Activated T-helper 1 cell treated with anti-CD3 and anti-CD28 coated beads, Interleukin-12 subunit alpha, Interleukin-12 subunit beta, Interleukin-2, Interleukin-4 antibody, amounts not matched to agents 30 ng/mL and 10 ng/mL and 1 ng/mL, durations not matched to agents 14 hours and 24 hours and 36 hours (primary cell): ENCODE measurements around the gene C1QA. TPM values are rescaled to one million over a fixed set of nuclear protein-coding genes. Genes with fewer than 3 reads are reported as not detected.

Experiments used
- DNase-seq: peaks from one replicate; pipeline ENCODE4 v3.0.0; 2021; ENCODE audit warnings: low spot score
- H3K27ac Mint-ChIP-seq: one replicate; pipeline ENCODE4 v1.8.0; 2021; ENCODE audit warnings: mild to moderate bottlenecking, mixed read lengths
- H3K27me3 Mint-ChIP-seq: one replicate; pipeline ENCODE4 v1.8.0; 2022; ENCODE audit warnings: mild to moderate bottlenecking, moderate library complexity, mixed read lengths; ENCODE audit not compliant: insufficient read depth
- H3K36me3 Mint-ChIP-seq: one replicate; pipeline ENCODE4 v1.8.0; 2021; ENCODE audit warnings: low read depth, mixed read lengths
- H3K4me1 Mint-ChIP-seq: one replicate; pipeline ENCODE4 v1.8.0; 2021; ENCODE audit warnings: low read depth, mixed read lengths
- H3K4me3 Mint-ChIP-seq: one replicate; pipeline ENCODE4 v1.8.0; 2021; ENCODE audit warnings: mild to moderate bottlenecking, moderate library complexity, mixed read lengths
- H3K9me3 Mint-ChIP-seq: one replicate; pipeline ENCODE4 v1.8.0; 2021; ENCODE audit warnings: mixed read lengths
- intact Hi-C: fragments of 100-400 bp; cut with micrococcal nuclease; formaldehyde crosslinking; loops from one replicate; pipeline ENCODE4 v1.15.1; 2024
- total RNA-seq: library from RNA; stranded (reverse); gene quantifications from 2 replicates; pipeline ENCODE4 v1.2.3, GENCODE V29; 2022

The C1QA gene
- total RNA-seq, 1 donor from 2014 or later: not detected

GRCh38 chr1:22637907-22638445 is 1.5 kb downstream of the C1QA start:
- Mint-ChIP-seq H3K4me1 (no peaks in the 10 kb centered on the region), H3K4me3 (no peak overlapping the region), H3K27me3 (peaks cover 2% of the 10 kb centered on the region), H3K36me3 (no peaks in the 10 kb centered on the region), H3K27ac (no peak overlapping the region), H3K9me3 (no peaks in the 10 kb centered on the region)
- intact Hi-C loops: no loop called here
- no peak for DNase-seq

GRCh38 chr1:22638476-22639234 is 2.2 kb downstream of the C1QA start:
- Mint-ChIP-seq H3K27ac (no peak overlapping the region), H3K36me3 (no peaks in the 10 kb centered on the region), H3K4me3 (no peak overlapping the region), H3K9me3 (no peaks in the 10 kb centered on the region), H3K4me1 (no peaks in the 10 kb centered on the region), H3K27me3 (peaks cover 2% of the 10 kb centered on the region)
- DNase-seq: no peak
- intact Hi-C loops: no loop called here

GRCh38 chr1:22639286-22639685 is 2.9 kb downstream of the C1QA start:
- Mint-ChIP-seq H3K27me3 (no peaks in the 10 kb centered on the region), H3K27ac (no peak overlapping the region), H3K4me1 (no peaks in the 10 kb centered on the region), H3K9me3 (no peaks in the 10 kb centered on the region), H3K36me3 (no peaks in the 10 kb centered on the region), H3K4me3 (no peak overlapping the region)
- DNase-seq: no peak
- intact Hi-C loops: no loop called here

- intact Hi-C loops: no loop called here
These were observed 4.8 kb downstream of the C1QA start for GRCh38 chr1:22641247-22641646.

GRCh38 chr1:22641906-22642636 is 5.6 kb downstream of the C1QA start:
- DNase-seq: peak; percentile 48
- Mint-ChIP-seq H3K4me3 (no peak overlapping the region), H3K4me1 (no peaks in the 10 kb centered on the region), H3K9me3 (no peaks in the 10 kb centered on the region), H3K27me3 (no peaks in the 10 kb centered on the region), H3K36me3 (no peaks in the 10 kb centered on the region), H3K27ac (no peak overlapping the region)
- intact Hi-C loops: loop anchor here (1.0 kb wide), 1 partner anchor 510 kb away; no protein-coding TSS in a partner anchor

More at GRCh38 chr1:22641247-22641646, 4.8 kb downstream of the C1QA start:
- Mint-ChIP-seq H3K9me3 (no peaks in the 10 kb centered on the region), H3K36me3 (no peaks in the 10 kb centered on the region), H3K4me1 (no peaks in the 10 kb centered on the region), H3K4me3 (no peak overlapping the region), H3K27me3 (no peaks in the 10 kb centered on the region), H3K27ac (no peak overlapping the region)
- DNase-seq: no peak

- no peaks in the 10 kb centered on the region for H3K36me3 Mint-ChIP-seq
- intact Hi-C loops: no loop called here
- H3K27ac Mint-ChIP-seq: no peak within 1 kb of the TSS
- no peak within 1 kb of the TSS for H3K4me3 Mint-ChIP-seq
- H3K4me1 Mint-ChIP-seq: no peaks in the 10 kb centered on the region
- peaks cover 2% of the 10 kb centered on the region for H3K27me3 Mint-ChIP-seq
- no peaks in the 10 kb centered on the region for H3K9me3 Mint-ChIP-seq
- DNase-seq: no peak
These were observed 7.0 kb downstream of the C1QA start, which contains the start of gene C1QC for GRCh38 chr1:22643381-22643780. C1QC (plus strand) TSS chr1:22643633; CDS start chr1:22644024, 391 bp downstream.

- intact Hi-C loops: no loop called here
- no peaks in the 10 kb centered on the region for H3K9me3 Mint-ChIP-seq
- no peaks in the 10 kb centered on the region for H3K36me3 Mint-ChIP-seq
- H3K4me3 Mint-ChIP-seq: no peak overlapping the region
- no peak for DNase-seq
- H3K27ac Mint-ChIP-seq: no peak overlapping the region
- peaks cover 2% of the 10 kb centered on the region for H3K27me3 Mint-ChIP-seq
- H3K4me1 Mint-ChIP-seq: no peaks in the 10 kb centered on the region
These were observed 7.5 kb downstream of the C1QA start for GRCh38 chr1:22643928-22644327.

- H3K27me3 Mint-ChIP-seq: peaks cover 2% of the 10 kb centered on the region
- H3K4me3 Mint-ChIP-seq: no peak overlapping the region
- no peak overlapping the region for H3K27ac Mint-ChIP-seq
- no peaks in the 10 kb centered on the region for H3K9me3 Mint-ChIP-seq
- H3K4me1 Mint-ChIP-seq: no peaks in the 10 kb centered on the region
- no peak for DNase-seq
- intact Hi-C loops: no loop called here
- H3K36me3 Mint-ChIP-seq: no peaks in the 10 kb centered on the region
These were observed 9.5 kb downstream of the C1QA start for GRCh38 chr1:22645931-22646330.

GRCh38 chr1:22646384-22646783 is 10.0 kb downstream of the C1QA start:
- DNase-seq: no peak
- Mint-ChIP-seq H3K4me1 (no peaks in the 10 kb centered on the region), H3K9me3 (no peaks in the 10 kb centered on the region), H3K27me3 (peaks cover 2% of the 10 kb centered on the region), H3K4me3 (no peak overlapping the region), H3K27ac (no peak overlapping the region), H3K36me3 (no peaks in the 10 kb centered on the region)
- intact Hi-C loops: no loop called here

GRCh38 chr1:22650089-22650693 is 13.8 kb downstream of the C1QA start:
- no peak overlapping the region for H3K27ac Mint-ChIP-seq
- H3K4me3 Mint-ChIP-seq: no peak overlapping the region
- no peaks in the 10 kb centered on the region for H3K9me3 Mint-ChIP-seq
- peaks cover 2% of the 10 kb centered on the region for H3K27me3 Mint-ChIP-seq
- H3K36me3 Mint-ChIP-seq: no peaks in the 10 kb centered on the region
- intact Hi-C loops: no loop called here
- no peaks in the 10 kb centered on the region for H3K4me1 Mint-ChIP-seq
- no peak for DNase-seq

GRCh38 chr1:22651941-22652856 is 15.8 kb downstream of the C1QA start:
- Mint-ChIP-seq H3K27ac (no peak overlapping the region), H3K9me3 (no peaks in the 10 kb centered on the region), H3K27me3 (peaks cover 2% of the 10 kb centered on the region), H3K36me3 (no peaks in the 10 kb centered on the region), H3K4me3 (no peak overlapping the region), H3K4me1 (no peaks in the 10 kb centered on the region)
- intact Hi-C loops: no loop called here
- no peak for DNase-seq

- H3K9me3 Mint-ChIP-seq: no peaks in the 10 kb centered on the region
- no peaks in the 10 kb centered on the region for H3K4me1 Mint-ChIP-seq
- no peaks in the 10 kb centered on the region for H3K36me3 Mint-ChIP-seq
- no peak within 1 kb of the TSS for H3K27ac Mint-ChIP-seq
- intact Hi-C loops: no loop called here
- H3K27me3 Mint-ChIP-seq: peaks cover 4% of the 10 kb centered on the region
- H3K4me3 Mint-ChIP-seq: no peak within 1 kb of the TSS
- DNase-seq: no peak
These were observed 16.5 kb downstream of the C1QA start, which contains the start of gene C1QB for GRCh38 chr1:22652881-22653316. C1QB (plus strand) TSS chr1:22653236; CDS start chr1:22659463, 6,227 bp downstream.
